ENCODE results near the gene C12orf76. TPM values are rescaled to one million over a fixed set of nuclear protein-coding genes. Genes with fewer than 3 reads are reported as not detected.

The C12orf76 gene
- total and polyA plus RNA-seq, 2 of the 13 experiments (the other 11 are each of a cell fraction or from before 2014, with no cell fraction given): 15.8 to 38.4 TPM

DNA sequence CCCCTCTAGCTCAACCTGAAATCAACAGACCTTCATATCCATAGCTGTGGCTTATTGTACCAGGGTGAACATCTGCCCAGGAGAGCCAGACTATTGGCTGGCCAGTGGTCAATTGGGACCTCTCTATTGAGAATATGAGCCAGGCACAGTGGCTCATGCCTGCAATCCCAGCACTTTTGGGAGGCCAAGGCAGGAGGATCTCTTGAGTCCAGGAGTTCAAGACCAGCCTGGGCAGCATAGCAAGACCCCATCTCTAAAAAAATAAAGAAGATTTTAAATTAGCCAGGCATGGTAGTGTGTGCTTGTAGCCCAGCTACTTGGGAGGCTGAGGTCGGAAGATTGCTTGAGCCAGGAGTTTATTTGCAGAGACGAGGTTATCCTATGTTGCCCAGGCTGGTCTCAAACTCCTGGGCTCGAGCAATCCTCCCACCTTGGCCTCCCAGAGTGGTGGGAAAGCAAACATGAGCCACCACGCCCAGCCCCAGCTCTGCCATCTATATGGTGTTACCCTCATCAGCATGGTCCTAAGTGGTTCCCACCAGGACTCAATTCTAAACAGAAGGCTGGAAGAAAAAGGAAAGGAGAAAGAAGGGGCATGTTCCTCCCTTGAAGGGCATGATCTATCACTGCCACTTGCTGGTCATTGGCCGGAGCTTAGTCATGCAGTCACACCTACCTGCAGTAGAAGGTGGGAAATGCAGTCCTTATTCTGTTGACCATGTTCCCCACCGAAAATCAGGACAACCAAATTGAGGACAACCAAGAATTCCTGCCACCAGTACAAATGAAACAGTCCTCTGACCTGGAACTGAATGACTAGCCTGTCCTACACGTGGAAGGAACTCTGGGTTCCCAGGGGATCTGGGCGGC, 42.2 kb upstream of the C12orf76 start (continued):
- TF ChIP-seq, protein P1, sequence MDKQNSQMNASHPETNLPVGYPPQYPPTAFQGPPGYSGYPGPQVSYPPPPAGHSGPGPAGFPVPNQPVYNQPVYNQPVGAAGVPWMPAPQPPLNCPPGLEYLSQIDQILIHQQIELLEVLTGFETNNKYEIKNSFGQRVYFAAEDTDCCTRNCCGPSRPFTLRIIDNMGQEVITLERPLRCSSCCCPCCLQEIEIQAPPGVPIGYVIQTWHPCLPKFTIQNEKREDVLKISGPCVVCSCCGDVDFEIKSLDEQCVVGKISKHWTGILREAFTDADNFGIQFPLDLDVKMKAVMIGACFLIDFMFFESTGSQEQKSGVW (CRISPR knock-in tag; IDR thresholded peaks at IDR 0.05; ENCODE audit: borderline replicate concordance): no peak
- TF ChIP-seq SNAI1 (CRISPR knock-in tag; IDR thresholded peaks at IDR 0.05; ENCODE audit: borderline replicate concordance) (no peak), ZNF296 (CRISPR knock-in tag; conservative IDR thresholded peaks at IDR 0.05) (no peak), RARG (CRISPR knock-in tag; IDR thresholded peaks at IDR 0.05; ENCODE audit: low read depth) (no peak), KAT7 (CRISPR knock-in tag; IDR thresholded peaks at IDR 0.05; ENCODE audit: borderline replicate concordance) (no peak), ZNF550 (CRISPR knock-in tag; IDR thresholded peaks at IDR 0.05; ENCODE audit: borderline replicate concordance) (no peak), TBL1XR1 (IDR thresholded peaks at IDR 0.05; ENCODE audit: borderline replicate concordance, low read length, partially characterized antibody) (no peak), EED (CRISPR knock-in tag; IDR thresholded peaks at IDR 0.05) (no peak), ZNF230 (CRISPR knock-in tag; IDR thresholded peaks at IDR 0.05) (peak; percentile 71; the same call in 1 of the 2 replicates), ZFP90 (CRISPR knock-in tag; IDR thresholded peaks at IDR 0.05; ENCODE audit: borderline replicate concordance) (0 out of 2 replicates have a peak, but pooled peaks have one; percentile 23), NR3C1 (CRISPR knock-in tag; IDR thresholded peaks at IDR 0.05) (no peak), GFI1 (CRISPR knock-in tag; IDR thresholded peaks at IDR 0.05; ENCODE audit: borderline replicate concordance) (0 out of 2 replicates have a peak, but pooled peaks have one; percentile 22), ZNF160 (CRISPR knock-in tag; IDR thresholded peaks at IDR 0.05) (no peak), ZNF543 (CRISPR knock-in tag; IDR thresholded peaks at IDR 0.05) (peak; percentile 60; the same call in 1 of the 2 replicates), ATF1 (CRISPR knock-in tag; IDR thresholded peaks at IDR 0.05) (no peak), ZNF747 (CRISPR knock-in tag; IDR thresholded peaks at IDR 0.05; ENCODE audit: borderline replicate concordance) (no peak), ZNF10 (CRISPR knock-in tag; IDR thresholded peaks at IDR 0.05; ENCODE audit: borderline replicate concordance, low read depth) (no peak), SRSF9 (IDR thresholded peaks at IDR 0.05; ENCODE audit: borderline replicate concordance, insufficient read depth, low read depth, low read length, poor library complexity, severe bottlenecking) (no peak), HMG20A (CRISPR knock-in tag; IDR thresholded peaks at IDR 0.05; ENCODE audit: borderline replicate concordance) (no peak), CAMTA2 (CRISPR knock-in tag; IDR thresholded peaks at IDR 0.05; ENCODE audit: borderline replicate concordance) (no peak), FIP1L1 (IDR thresholded peaks at IDR 0.05; ENCODE audit: borderline replicate concordance, insufficient read depth, low read depth, low read length) (no peak)
- TF ChIP-seq, protein P2, sequence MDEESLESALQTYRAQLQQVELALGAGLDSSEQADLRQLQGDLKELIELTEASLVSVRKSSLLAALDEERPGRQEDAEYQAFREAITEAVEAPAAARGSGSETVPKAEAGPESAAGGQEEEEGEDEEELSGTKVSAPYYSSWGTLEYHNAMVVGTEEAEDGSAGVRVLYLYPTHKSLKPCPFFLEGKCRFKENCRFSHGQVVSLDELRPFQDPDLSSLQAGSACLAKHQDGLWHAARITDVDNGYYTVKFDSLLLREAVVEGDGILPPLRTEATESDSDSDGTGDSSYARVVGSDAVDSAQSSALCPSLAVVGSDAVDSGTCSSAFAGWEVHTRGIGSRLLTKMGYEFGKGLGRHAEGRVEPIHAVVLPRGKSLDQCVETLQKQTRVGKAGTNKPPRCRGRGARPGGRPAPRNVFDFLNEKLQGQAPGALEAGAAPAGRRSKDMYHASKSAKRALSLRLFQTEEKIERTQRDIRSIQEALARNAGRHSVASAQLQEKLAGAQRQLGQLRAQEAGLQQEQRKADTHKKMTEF (CRISPR knock-in tag; IDR thresholded peaks at IDR 0.05): 0 out of 2 replicates have a peak, but pooled peaks have one; percentile 0

Data from HepG2 (cell line).